H9 (cell line): ENCODE data around the gene KCNG2. TPM values are rescaled to one million over a fixed set of nuclear protein-coding genes. Genes with fewer than 3 reads are reported as not detected.

ENCODE experiments used
- DNase-seq: peaks from one replicate; pipeline ENCODE4 v3.0.0-alpha.2; 2017
- H2AFZ ChIP-seq: one replicate; pipeline ENCODE4 v1.6.1; 2013; ENCODE audit warnings: mild to moderate bottlenecking, low read length, control low read depth, moderate library complexity
- H2AK5ac ChIP-seq: 2 replicates; pipeline ENCODE4 v1.6.1; 2013; ENCODE audit warnings: low read length, control low read depth, mixed read lengths; ENCODE audit not compliant: insufficient read length
- H2BK120ac ChIP-seq: one replicate; pipeline ENCODE4 v1.6.1; 2013; ENCODE audit warnings: low read depth, mild to moderate bottlenecking, low read length, control low read depth, inconsistent platforms; ENCODE audit not compliant: poor library complexity, severe bottlenecking
- H2BK12ac ChIP-seq: 2 replicates; pipeline ENCODE4 v1.6.1; 2013; ENCODE audit warnings: low read length, control low read depth, mixed read lengths, low read depth; ENCODE audit not compliant: insufficient read length
- H2BK15ac ChIP-seq: 2 replicates; pipeline ENCODE4 v1.6.1; 2013; ENCODE audit warnings: low read depth, low read length, control low read depth
- H2BK20ac ChIP-seq: one replicate; pipeline ENCODE4 v1.6.1; 2013; ENCODE audit warnings: low read depth, mild to moderate bottlenecking, low read length, control low read depth, inconsistent platforms; ENCODE audit not compliant: poor library complexity, severe bottlenecking
- H2BK5ac ChIP-seq: 2 replicates; pipeline ENCODE4 v1.6.1; 2013; ENCODE audit warnings: low read length, control low read depth, mixed read lengths; ENCODE audit not compliant: insufficient read length
- H3K14ac ChIP-seq: 2 replicates; pipeline ENCODE4 v1.6.1; 2013; ENCODE audit warnings: low read length, control low read depth; ENCODE audit not compliant: insufficient read depth
- H3K18ac ChIP-seq: 2 replicates; pipeline ENCODE4 v1.6.1; 2013; ENCODE audit warnings: low read depth, mild to moderate bottlenecking, mixed read lengths, low read length, control low read depth; ENCODE audit not compliant: insufficient read length
- H3K23ac ChIP-seq: 2 replicates; pipeline ENCODE4 v1.6.1; 2013; ENCODE audit warnings: low read length, control low read depth, mixed read lengths, low read depth; ENCODE audit not compliant: insufficient read length
- H3K23me2 ChIP-seq: 2 replicates; pipeline ENCODE4 v1.6.1; 2013; ENCODE audit warnings: low read depth, mild to moderate bottlenecking, mixed read lengths, low read length, control low read depth; ENCODE audit not compliant: insufficient read length, poor library complexity, severe bottlenecking
- H3K27ac ChIP-seq: 2 replicates; pipeline ENCODE4 v1.5.1; 2013; ENCODE audit warnings: low read length, control low read depth, mixed read lengths, low read depth; ENCODE audit not compliant: insufficient read length
- H3K27me3 ChIP-seq: 2 replicates; pipeline ENCODE4 v1.6.1; 2013; ENCODE audit warnings: low read length, control low read depth, inconsistent platforms; ENCODE audit not compliant: insufficient read depth
- H3K4ac ChIP-seq: 2 replicates; pipeline ENCODE4 v1.6.1; 2013; ENCODE audit warnings: low read depth, mild to moderate bottlenecking, control low read depth, inconsistent platforms, low read length, moderate library complexity
- H3K4me1 ChIP-seq: 2 replicates; pipeline ENCODE4 v1.6.1; 2013; ENCODE audit warnings: low read length, control low read depth, inconsistent platforms; ENCODE audit not compliant: insufficient read depth
- H3K4me2 ChIP-seq: 2 replicates; pipeline ENCODE4 v1.6.1; 2013; ENCODE audit warnings: low read length, control low read depth, mixed read lengths; ENCODE audit not compliant: insufficient read length, insufficient read depth
- H3K56ac ChIP-seq: 2 replicates; pipeline ENCODE4 v1.6.1; 2013; ENCODE audit warnings: low read depth, mild to moderate bottlenecking, mixed read lengths, low read length, control low read depth; ENCODE audit not compliant: insufficient read length
- H3K79me1 ChIP-seq: 2 replicates; pipeline ENCODE4 v1.6.1; 2013; ENCODE audit warnings: low read depth, mild to moderate bottlenecking, moderate library complexity, low read length, control low read depth, inconsistent platforms; ENCODE audit not compliant: insufficient read depth, poor library complexity, severe bottlenecking
- H3K79me2 ChIP-seq: 2 replicates; pipeline ENCODE4 v1.6.1; 2013; ENCODE audit warnings: low read length, control low read depth, inconsistent platforms; ENCODE audit not compliant: insufficient read depth
- H3K9ac ChIP-seq: 2 replicates; pipeline ENCODE4 v1.6.1; 2013; ENCODE audit warnings: low read length, control low read depth, mixed read lengths; ENCODE audit not compliant: insufficient read length; ENCODE audit errors: extremely low read depth
- H3K9me3 ChIP-seq: one replicate; pipeline ENCODE4 v1.6.1; 2013; ENCODE audit warnings: low read depth, low read length, inconsistent platforms; ENCODE audit not compliant: control insufficient read depth
- H3T11ph ChIP-seq: one replicate; pipeline ENCODE4 v1.6.1; 2013; ENCODE audit warnings: mild to moderate bottlenecking, low read length, control low read depth, inconsistent platforms
- H4K20me1 ChIP-seq: one replicate; pipeline ENCODE4 v1.6.1; 2013; ENCODE audit not compliant: control insufficient read depth, insufficient read length, insufficient read depth
- H4K5ac ChIP-seq: 2 replicates; pipeline ENCODE4 v1.6.1; 2013; ENCODE audit warnings: low read depth, mild to moderate bottlenecking, mixed read lengths, low read length, control low read depth; ENCODE audit not compliant: insufficient read length
- H4K8ac ChIP-seq: replicated peaks from 2 replicates; pipeline ENCODE4 v1.6.1; 2013; ENCODE audit warnings: low read length, control low read depth, mixed read lengths, low read depth; ENCODE audit not compliant: insufficient read length
- H4K91ac ChIP-seq: 2 replicates; pipeline ENCODE4 v1.6.1; 2013; ENCODE audit warnings: low read depth, mild to moderate bottlenecking, moderate library complexity, mixed read lengths, low read length, control low read depth; ENCODE audit not compliant: insufficient read length
- H3K27ac Mint-ChIP-seq, 3 experiments: 2 replicates in 2 of 3; 3 replicates in 1 of 3; pipeline ENCODE4 v1.8.0; 2020 to 2021; ENCODE audit warnings: mixed read lengths in 3 of 3, mild to moderate bottlenecking in 1 of 3, moderate library complexity in 1 of 3
- H3K27me3 Mint-ChIP-seq: 2 replicates; pipeline ENCODE4 v1.8.0; 2021; ENCODE audit warnings: low read depth, mild to moderate bottlenecking, moderate library complexity, mixed read lengths
- H3K36me3 Mint-ChIP-seq, 3 experiments: 2 replicates in 2 of 3; 3 replicates in 1 of 3; pipeline ENCODE4 v1.8.0; 2020 to 2021; ENCODE audit warnings: low read depth in 3 of 3, mixed read lengths in 3 of 3; ENCODE audit not compliant: insufficient read depth in 1 of 3
- H3K4me1 Mint-ChIP-seq, 2 experiments: 2 replicates each; pipeline ENCODE4 v1.8.0; 2020; ENCODE audit warnings: mixed read lengths in 2 of 2
- H3K4me3 Mint-ChIP-seq, 2 experiments: 2 replicates in 1 of 2; 3 replicates in 1 of 2; pipeline ENCODE4 v1.8.0; 2020 to 2021; ENCODE audit warnings: mild to moderate bottlenecking in 2 of 2, mixed read lengths in 2 of 2, moderate library complexity in 1 of 2
- H3K9me3 Mint-ChIP-seq, 2 experiments: 2 replicates in 1 of 2; 3 replicates in 1 of 2; pipeline ENCODE4 v1.8.0; 2020; ENCODE audit warnings: mild to moderate bottlenecking in 2 of 2, mixed read lengths in 2 of 2, moderate library complexity in 1 of 2
- WGBS: extraction: QIAGEN DNeasy Blood & Tissue Kit; methylation state at CpG from one replicate; pipeline ENCODE4 v1.1.7; 2013; ENCODE audit warnings: missing lambda C conversion rate, low lambda C conversion rate, mixed read lengths; ENCODE audit not compliant: insufficient read length; ENCODE audit errors: extremely low coverage; 5-methylcytosine and 5-hydroxymethylcytosine counted together
- total RNA-seq: library from RNA; stranded (reverse); gene quantifications from 2 replicates; pipeline ENCODE4 v1.2.1, GENCODE V29; 2021
- TF ChIP-seq, protein P1 (sequence below): fragments of 200-600 bp; sonication (generic); conservative IDR thresholded peaks from 3 replicates; pipeline ENCODE4 v1.8.0; 2021; ENCODE audit warnings: antibody characterized with exemption, mild to moderate bottlenecking

The KCNG2 gene
- total RNA-seq, 1 experiment from 2014 or later: 0.15 TPM

- H3K79me2 ChIP-seq: no peaks in the 10 kb centered on the region
- H3K27me3 ChIP-seq: no peaks in the 10 kb centered on the region
- no peaks in the 10 kb centered on the region for H3K23me2 ChIP-seq
- no peak overlapping the region for H3K4ac ChIP-seq
- H4K8ac ChIP-seq: no peak overlapping the region
- no peak overlapping the region for H3K56ac ChIP-seq
- Mint-ChIP-seq H3K27me3 (peaks cover 43% of the 10 kb centered on the region), H3K9me3 (no peaks in the 10 kb centered on the region; a peak in 1 of 5 replicates), H3K36me3 (no peaks in the 10 kb centered on the region), H3K4me1 (peaks cover 5 to 6% of the 10 kb centered on the region in 2 experiments; a peak in 3 of 4 replicates), H3K27ac (no peak overlapping the region), H3K4me3 (no peak overlapping the region)
- WGBS: no CpG with 5 or more reads among the region's 7 CpGs
- H2AK5ac ChIP-seq: no peak overlapping the region
- no peaks in the 10 kb centered on the region for H3K9me3 ChIP-seq
- H4K20me1 ChIP-seq: no peaks in the 10 kb centered on the region
- no peak overlapping the region for H4K5ac ChIP-seq
- TF ChIP-seq, protein P1, sequence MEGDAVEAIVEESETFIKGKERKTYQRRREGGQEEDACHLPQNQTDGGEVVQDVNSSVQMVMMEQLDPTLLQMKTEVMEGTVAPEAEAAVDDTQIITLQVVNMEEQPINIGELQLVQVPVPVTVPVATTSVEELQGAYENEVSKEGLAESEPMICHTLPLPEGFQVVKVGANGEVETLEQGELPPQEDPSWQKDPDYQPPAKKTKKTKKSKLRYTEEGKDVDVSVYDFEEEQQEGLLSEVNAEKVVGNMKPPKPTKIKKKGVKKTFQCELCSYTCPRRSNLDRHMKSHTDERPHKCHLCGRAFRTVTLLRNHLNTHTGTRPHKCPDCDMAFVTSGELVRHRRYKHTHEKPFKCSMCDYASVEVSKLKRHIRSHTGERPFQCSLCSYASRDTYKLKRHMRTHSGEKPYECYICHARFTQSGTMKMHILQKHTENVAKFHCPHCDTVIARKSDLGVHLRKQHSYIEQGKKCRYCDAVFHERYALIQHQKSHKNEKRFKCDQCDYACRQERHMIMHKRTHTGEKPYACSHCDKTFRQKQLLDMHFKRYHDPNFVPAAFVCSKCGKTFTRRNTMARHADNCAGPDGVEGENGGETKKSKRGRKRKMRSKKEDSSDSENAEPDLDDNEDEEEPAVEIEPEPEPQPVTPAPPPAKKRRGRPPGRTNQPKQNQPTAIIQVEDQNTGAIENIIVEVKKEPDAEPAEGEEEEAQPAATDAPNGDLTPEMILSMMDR: no peak
- no peak overlapping the region for H2BK15ac ChIP-seq
- H3K79me1 ChIP-seq: no peaks in the 10 kb centered on the region
- no peak overlapping the region for H2BK120ac ChIP-seq
- no peak overlapping the region for H3T11ph ChIP-seq
- H2BK5ac ChIP-seq: no peak overlapping the region
- H4K91ac ChIP-seq: no peak overlapping the region
- H3K14ac ChIP-seq: no peak overlapping the region
- H2AFZ ChIP-seq: no peak overlapping the region
- DNase-seq: no peak
- no peaks in the 10 kb centered on the region for H3K4me1 ChIP-seq
- H3K27ac ChIP-seq: no peak overlapping the region
- H2BK20ac ChIP-seq: no peak overlapping the region
- H3K23ac ChIP-seq: no peak overlapping the region
- no peak overlapping the region for H2BK12ac ChIP-seq
- no peak overlapping the region for H3K18ac ChIP-seq
- no peak overlapping the region for H3K4me2 ChIP-seq
- no peak overlapping the region for H3K9ac ChIP-seq
These were observed 61.6 kb downstream of the KCNG2 start for GRCh38 chr18:79859314-79859713.
